ENCODE measurements around the gene CABP7. TPM values are rescaled to one million over a fixed set of nuclear protein-coding genes. Genes with fewer than 3 reads are reported as not detected.
A peak's percentile ranks its signal among the peaks of the same experiment; 100 is the strongest.
"Not testable (repeated sequence)": the region's sequence is repeated elsewhere in the genome, so short reads cannot be mapped to it uniquely, and the experiment has no call there.

Gene CABP7
- polyA plus RNA-seq, 6 donors from 2014 or later, result 0.08 to 0.11 (median 0.10) TPM; not detected in 2

DNA sequence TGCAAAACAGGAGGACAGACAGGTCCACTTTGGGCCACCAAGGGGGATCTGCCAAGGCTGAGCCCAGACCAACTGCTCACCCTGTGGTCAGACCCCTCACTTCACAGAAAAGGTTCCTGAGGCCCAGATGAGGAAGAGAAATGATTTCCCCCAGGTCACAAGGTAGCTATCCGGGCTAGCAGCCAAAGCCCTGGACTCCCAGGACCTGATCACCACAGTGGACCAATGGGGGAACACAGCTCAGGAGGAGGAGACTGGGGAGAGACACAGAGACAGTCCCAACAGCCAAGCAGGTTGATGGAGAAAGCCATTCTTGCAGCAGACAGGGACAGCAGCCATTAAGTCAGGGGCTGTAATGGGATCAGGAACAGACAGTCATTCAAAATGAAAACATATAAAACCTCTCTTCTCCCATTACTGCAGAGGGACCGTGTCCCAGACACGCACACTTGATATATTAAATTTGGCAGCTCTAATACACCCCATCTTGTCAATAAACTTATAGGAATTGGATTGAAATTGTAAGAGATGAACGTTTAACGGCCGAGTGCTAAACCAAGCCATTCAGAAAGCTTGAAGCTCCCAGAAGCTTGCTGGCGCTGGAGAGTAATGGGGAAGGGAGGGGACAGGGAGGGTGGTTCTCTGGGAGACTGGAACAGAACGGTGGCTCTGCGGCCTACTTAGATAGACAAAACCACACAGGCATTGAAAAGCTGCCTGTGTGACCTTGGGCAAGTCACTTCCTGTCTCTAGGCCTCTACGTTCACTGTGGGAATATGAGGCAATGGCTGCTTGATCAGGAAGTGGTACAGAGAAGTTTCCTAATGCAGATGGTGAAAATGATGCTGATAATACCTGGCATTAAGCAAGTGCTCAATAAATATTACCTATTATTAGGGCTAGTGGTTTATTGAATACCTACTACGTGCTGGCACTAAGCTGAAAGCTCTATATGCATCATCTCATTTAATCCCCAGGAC lies 31.0 kb downstream of the CABP7 start:
- DNase-seq (no peak), ATAC-seq (ENCODE audit: low read depth in 2 of 2) (no peak)
- H3K36me3 Mint-ChIP-seq, result peaks cover 0 to 15% of the 10 kb centered on the region in 2 donors
- H3K4me1 Mint-ChIP-seq, result peaks cover 10 to 18% (median 13%) of the 10 kb centered on the region in 3 donors
- H3K4me3 Mint-ChIP-seq, result no peak overlapping the region
- H3K27ac Mint-ChIP-seq, result peak overlapping the region in 1 of 6 donors; percentile 37
- no peaks in the 10 kb centered on the region for H3K9me3 Mint-ChIP-seq
- no peaks in the 10 kb centered on the region for H3K27me3 Mint-ChIP-seq

GRCh38 chr22:29751669-29752068 lies 31.9 kb downstream of the CABP7 start:
- Mint-ChIP-seq H3K36me3 (peaks cover 0 to 14% of the 10 kb centered on the region in 2 donors), H3K27me3 (no peaks in the 10 kb centered on the region), H3K4me3 (no peak overlapping the region), H3K9me3 (no peaks in the 10 kb centered on the region), H3K27ac (no peak overlapping the region), H3K4me1 (peaks cover 10 to 20% (median 13%) of the 10 kb centered on the region in 3 donors)
- ATAC-seq (ENCODE audit: low read depth in 2 of 2) (no peak), DNase-seq (no peak)

DNA sequence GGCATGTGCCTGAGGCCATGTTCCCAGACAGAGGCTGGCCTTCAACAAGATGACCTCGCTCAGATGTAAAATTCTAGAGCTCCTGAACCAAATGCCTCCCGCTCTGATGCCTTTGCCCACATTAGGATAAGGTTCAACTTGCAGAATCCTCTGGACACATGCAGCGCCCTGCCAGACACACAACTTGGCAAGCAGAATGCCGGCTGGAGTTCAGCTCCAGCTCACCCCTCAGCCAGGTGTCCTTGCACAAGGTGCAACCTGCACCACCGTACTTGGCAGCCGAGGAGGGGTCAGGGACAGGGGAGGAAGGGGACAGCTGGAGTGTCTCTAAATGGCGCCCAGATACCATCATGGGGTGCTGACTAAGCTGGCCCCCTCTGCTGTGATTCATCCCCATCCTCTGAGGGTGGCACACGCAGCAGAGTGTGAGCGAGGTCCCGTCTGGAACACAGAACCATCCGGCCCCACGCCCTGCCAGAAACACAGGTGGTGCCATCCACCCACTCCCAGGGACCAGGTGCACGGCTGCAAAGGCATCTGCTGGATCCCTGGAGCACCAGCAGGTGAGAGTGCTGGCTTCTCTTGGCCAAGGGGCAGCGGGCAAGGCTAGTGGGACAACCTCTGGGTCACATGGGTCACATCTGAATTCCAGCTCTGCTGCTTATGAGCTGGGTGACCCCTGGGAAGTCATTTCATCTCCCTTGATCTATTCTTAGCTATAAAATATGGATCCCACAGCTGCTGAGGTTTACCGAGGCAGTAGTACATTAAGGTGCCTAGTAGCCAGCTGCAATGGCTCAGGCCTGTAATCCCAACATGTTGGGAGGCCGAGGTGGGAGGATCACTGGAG lies 34.2 kb downstream of the CABP7 start:
- no peaks in the 10 kb centered on the region for H3K36me3 Mint-ChIP-seq
- H3K27ac Mint-ChIP-seq, result no peak overlapping the region
- H3K4me3 Mint-ChIP-seq, result no peak overlapping the region
- DNase-seq (no peak), ATAC-seq (ENCODE audit: low read depth in 2 of 2) (no peak)
- H3K9me3 Mint-ChIP-seq, result no peaks in the 10 kb centered on the region
- peaks cover 10 to 20% (median 13%) of the 10 kb centered on the region in 3 donors for H3K4me1 Mint-ChIP-seq
- H3K27me3 Mint-ChIP-seq, result no peaks in the 10 kb centered on the region

- not testable (repeated sequence) for ATAC-seq (ENCODE audit: low read depth in 2 of 2); H3K27me3 Mint-ChIP-seq; H3K27ac Mint-ChIP-seq; H3K36me3 Mint-ChIP-seq; H3K9me3 Mint-ChIP-seq; H3K4me3 Mint-ChIP-seq; DNase-seq
- peaks cover 7 to 20% (median 10%) of the 10 kb centered on the region in 3 donors for H3K4me1 Mint-ChIP-seq
Observed at GRCh38 chr22:29754658-29755395, 35.0 kb downstream of the CABP7 start.

DNA sequence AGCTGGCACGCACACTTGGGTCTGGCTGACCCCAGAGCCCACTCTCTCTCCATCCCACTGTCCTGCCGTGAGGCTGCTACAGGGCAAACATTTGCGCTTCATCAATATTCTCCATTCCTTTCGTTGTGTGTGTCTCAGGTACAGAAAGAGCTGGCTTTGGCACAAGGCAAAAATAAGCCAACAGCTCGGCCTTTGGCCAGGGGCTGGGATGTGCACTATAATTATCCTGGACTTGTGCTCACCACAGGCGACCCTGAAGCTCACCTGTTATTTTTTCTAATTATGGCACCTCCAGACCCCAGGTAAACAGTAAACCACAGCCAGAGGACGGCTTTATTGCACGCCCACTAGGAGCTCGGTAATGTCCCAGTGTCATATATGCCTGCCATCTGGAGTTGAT lies 36.1 kb downstream of the CABP7 start:
- DNase-seq (no peak), ATAC-seq (ENCODE audit: low read depth in 2 of 2) (no peak)
- no peak overlapping the region for H3K27ac Mint-ChIP-seq
- H3K4me3 Mint-ChIP-seq, result no peak overlapping the region
- no peaks in the 10 kb centered on the region for H3K36me3 Mint-ChIP-seq
- H3K4me1 Mint-ChIP-seq, result peaks cover 6 to 20% (median 10%) of the 10 kb centered on the region in 3 donors
- no peaks in the 10 kb centered on the region for H3K27me3 Mint-ChIP-seq
- no peaks in the 10 kb centered on the region for H3K9me3 Mint-ChIP-seq

DNA sequence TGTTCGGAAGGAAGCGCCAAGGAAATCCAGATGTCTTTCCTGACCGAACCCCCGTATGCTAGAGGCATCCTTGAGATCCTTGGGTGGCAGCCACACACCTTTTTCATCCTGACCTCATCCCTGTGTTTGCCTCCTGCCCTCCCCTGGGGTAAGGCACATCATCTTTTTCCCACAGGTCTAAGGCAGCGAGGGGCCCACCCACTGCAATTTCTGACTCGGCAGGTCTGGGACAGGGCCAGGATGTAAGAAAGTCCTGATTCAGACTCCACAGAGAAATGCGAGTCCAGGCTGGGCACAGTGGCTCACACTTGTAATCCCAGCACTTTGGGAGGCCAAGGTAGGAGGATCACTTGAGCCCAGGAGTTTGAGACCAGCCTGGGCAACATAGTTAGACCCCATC lies 36.5 kb downstream of the CABP7 start:
- no peaks in the 10 kb centered on the region for H3K36me3 Mint-ChIP-seq
- DNase-seq (no peak), ATAC-seq (ENCODE audit: low read depth in 2 of 2) (no peak)
- no peaks in the 10 kb centered on the region for H3K9me3 Mint-ChIP-seq
- H3K4me3 Mint-ChIP-seq, result no peak overlapping the region
- H3K27me3 Mint-ChIP-seq, result no peaks in the 10 kb centered on the region
- peak overlapping the region in 1 of 6 donors; percentile 15 for H3K27ac Mint-ChIP-seq
- peaks cover 6 to 20% (median 10%) of the 10 kb centered on the region in 3 donors for H3K4me1 Mint-ChIP-seq

DNA sequence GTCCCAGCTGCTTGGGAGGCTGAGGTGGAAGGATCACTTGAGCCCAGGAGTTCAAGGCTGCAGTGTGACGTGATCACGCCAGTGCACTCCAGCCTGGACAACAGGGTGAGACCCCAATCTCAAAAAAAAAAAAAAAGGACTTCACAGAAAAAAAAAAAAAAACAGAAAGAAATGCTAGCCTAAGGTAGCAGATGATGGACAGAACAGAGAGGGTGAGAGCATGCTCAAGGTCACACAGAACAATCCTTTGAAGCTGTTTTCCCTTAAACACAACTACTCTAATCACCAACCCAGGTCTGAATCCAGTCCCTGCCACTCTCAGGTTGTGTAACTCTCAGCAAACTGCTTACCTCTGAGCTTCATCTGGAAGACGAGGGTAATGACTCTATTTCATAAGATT lies 37.3 kb downstream of the CABP7 start:
- no peaks in the 10 kb centered on the region for H3K27me3 Mint-ChIP-seq
- H3K27ac Mint-ChIP-seq, result no peak overlapping the region
- no peaks in the 10 kb centered on the region for H3K36me3 Mint-ChIP-seq
- no peak for ATAC-seq (ENCODE audit: low read depth in 2 of 2)
- DNase-seq, result no peak
- H3K4me3 Mint-ChIP-seq, result no peak overlapping the region
- H3K9me3 Mint-ChIP-seq, result no peaks in the 10 kb centered on the region
- H3K4me1 Mint-ChIP-seq, result peaks cover 6 to 17% (median 10%) of the 10 kb centered on the region in 3 donors

DNA sequence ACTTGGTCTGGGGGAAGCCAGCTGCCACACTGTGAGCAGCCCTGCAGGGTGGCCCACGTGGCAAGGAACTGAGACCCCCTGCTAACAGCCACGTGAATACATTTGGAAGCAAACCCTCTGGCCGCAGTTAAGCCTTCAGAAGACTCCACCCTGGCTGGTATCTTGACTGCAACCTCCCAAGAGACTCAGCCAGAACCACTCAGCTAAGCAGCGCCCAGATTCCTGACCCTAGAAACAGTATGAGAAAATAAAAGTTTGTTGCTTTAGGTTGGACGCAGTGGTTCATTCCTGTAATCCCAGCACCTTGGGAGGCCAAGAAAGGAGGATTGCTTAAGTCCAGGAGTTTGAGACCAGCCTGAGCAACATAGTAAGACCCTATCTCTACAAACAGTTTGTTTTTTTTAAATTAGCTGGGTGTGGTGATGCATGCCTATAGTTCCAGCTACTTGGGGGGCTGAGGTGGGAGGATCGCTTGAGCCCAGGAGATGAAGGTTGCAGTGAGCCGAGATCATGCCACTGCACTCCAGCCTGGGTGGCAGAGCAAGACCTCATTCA lies 38.3 kb downstream of the CABP7 start:
- Mint-ChIP-seq H3K27me3 (no peaks in the 10 kb centered on the region), H3K9me3 (no peaks in the 10 kb centered on the region), H3K4me1 (peaks cover 6 to 13% (median 10%) of the 10 kb centered on the region in 3 donors), H3K27ac (no peak overlapping the region), H3K4me3 (no peak overlapping the region), H3K36me3 (no peaks in the 10 kb centered on the region)
- ATAC-seq (ENCODE audit: low read depth in 2 of 2) (no peak), DNase-seq (no peak)

DNA sequence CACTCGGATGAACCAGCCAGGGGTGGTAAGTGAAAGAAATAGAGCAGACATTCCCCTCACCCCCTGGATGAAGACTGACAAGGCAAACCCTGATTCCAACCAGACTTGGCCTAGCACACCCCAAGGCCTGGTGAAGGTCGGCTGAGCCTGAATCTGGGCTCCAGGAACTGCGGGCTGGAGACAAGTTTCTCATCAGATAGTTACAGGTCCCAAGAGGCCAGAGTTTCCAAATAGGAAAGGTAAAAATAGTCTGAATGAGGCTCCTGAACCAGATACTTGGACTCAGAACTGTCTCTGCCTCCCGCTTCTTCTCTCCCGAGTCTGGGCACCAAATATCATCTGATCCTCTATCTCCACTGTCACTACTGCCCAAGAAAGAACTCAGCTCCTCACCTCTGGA lies 39.2 kb downstream of the CABP7 start:
- Mint-ChIP-seq H3K36me3 (no peaks in the 10 kb centered on the region), H3K4me1 (peaks cover 6 to 13% (median 10%) of the 10 kb centered on the region in 3 donors), H3K27ac (peak overlapping the region in 1 of 6 donors; percentile 20), H3K27me3 (no peaks in the 10 kb centered on the region), H3K4me3 (peak overlapping the region in 1 of 8 donors; percentile 5), H3K9me3 (no peaks in the 10 kb centered on the region)
- DNase-seq, result no peak
- ATAC-seq (ENCODE audit: low read depth in 2 of 2), result no peak

- Mint-ChIP-seq H3K9me3 (no peaks in the 10 kb centered on the region), H3K4me3 (no peak overlapping the region), H3K27me3 (no peaks in the 10 kb centered on the region), H3K27ac (no peak overlapping the region), H3K4me1 (peaks cover 17 to 22% (median 19%) of the 10 kb centered on the region in 3 donors), H3K36me3 (no peaks in the 10 kb centered on the region)
- no peak for ATAC-seq (ENCODE audit: low read depth in 2 of 2)
- no peak for DNase-seq
Observed at GRCh38 chr22:29762263-29762662, 42.5 kb downstream of the CABP7 start.

- no peaks in the 10 kb centered on the region for H3K36me3 Mint-ChIP-seq
- H3K27me3 Mint-ChIP-seq, result no peaks in the 10 kb centered on the region
- no peaks in the 10 kb centered on the region for H3K9me3 Mint-ChIP-seq
- peaks cover 32 to 39% (median 37%) of the 10 kb centered on the region in 3 donors for H3K4me1 Mint-ChIP-seq
- ATAC-seq (ENCODE audit: low read depth in 2 of 2) (peak; percentile 19 to 33), DNase-seq (peak; percentile 17)
- peak overlapping the region in 5 of 6 donors; percentile 90 to 99 (median 97) for H3K27ac Mint-ChIP-seq
- H3K4me3 Mint-ChIP-seq, result peak overlapping the region; percentile 95 to 100 (median 99)
Observed at GRCh38 chr22:29765905-29766631, 46.3 kb downstream of the CABP7 start.

DNA sequence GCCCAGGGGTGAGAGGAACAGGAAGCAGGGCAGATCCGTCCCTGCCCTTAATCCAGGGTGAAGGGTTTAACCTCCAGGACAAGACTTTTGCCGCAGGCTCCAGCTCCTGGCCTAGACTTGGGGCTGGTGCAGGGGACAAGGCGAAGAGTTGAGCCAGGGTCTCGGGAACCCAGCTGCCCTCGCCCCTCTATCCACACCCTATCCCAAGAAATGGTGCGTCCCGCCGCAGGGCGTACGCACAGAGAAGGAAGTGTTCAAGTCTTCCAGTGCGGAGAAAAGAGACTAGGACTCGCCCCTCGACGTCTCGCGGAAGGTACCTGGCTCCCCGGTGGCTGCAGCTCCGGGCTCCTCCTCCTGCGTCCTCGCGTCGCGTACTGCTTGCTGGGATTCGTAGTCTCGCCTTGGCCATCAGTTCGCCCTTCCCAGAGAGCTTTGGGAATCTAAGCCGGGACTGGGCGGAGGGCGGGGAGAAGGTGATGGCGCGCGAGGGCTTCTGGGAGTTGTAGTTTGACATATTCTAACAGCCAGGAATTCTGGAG lies 46.9 kb downstream of the CABP7 start, which contains the start of gene ZMAT5:
TSS of gene ZMAT5 (minus strand) at position 376 of the 539 bp plus-strand sequence. CDS start 18,463 bp downstream, outside the sequence.
- H3K9me3 Mint-ChIP-seq, result no peaks in the 10 kb centered on the region
- H3K36me3 Mint-ChIP-seq, result no peaks in the 10 kb centered on the region
- peak within 1 kb of the TSS; percentile 95 to 100 (median 99) for H3K4me3 Mint-ChIP-seq
- DNase-seq (peak; percentile 89), ATAC-seq (ENCODE audit: low read depth in 2 of 2) (peak; percentile 87 to 91)
- peak within 1 kb of the TSS; percentile 83 to 99 (median 95) for H3K27ac Mint-ChIP-seq
- no peaks in the 10 kb centered on the region for H3K27me3 Mint-ChIP-seq
- H3K4me1 Mint-ChIP-seq, result peaks cover 32 to 39% (median 37%) of the 10 kb centered on the region in 3 donors

All from naive B cell (primary cell).